ENCODE data around the gene KDM6B. TPM values are rescaled to one million over a fixed set of nuclear protein-coding genes. Genes with fewer than 3 reads are reported as not detected.

Gene KDM6B
- total and polyA plus RNA-seq, 9 of the 15 experiments (the other 6 are each of a cell fraction or from before 2014, with no cell fraction given), result 0.01 to 22.9 (median 2.2) TPM

DNA sequence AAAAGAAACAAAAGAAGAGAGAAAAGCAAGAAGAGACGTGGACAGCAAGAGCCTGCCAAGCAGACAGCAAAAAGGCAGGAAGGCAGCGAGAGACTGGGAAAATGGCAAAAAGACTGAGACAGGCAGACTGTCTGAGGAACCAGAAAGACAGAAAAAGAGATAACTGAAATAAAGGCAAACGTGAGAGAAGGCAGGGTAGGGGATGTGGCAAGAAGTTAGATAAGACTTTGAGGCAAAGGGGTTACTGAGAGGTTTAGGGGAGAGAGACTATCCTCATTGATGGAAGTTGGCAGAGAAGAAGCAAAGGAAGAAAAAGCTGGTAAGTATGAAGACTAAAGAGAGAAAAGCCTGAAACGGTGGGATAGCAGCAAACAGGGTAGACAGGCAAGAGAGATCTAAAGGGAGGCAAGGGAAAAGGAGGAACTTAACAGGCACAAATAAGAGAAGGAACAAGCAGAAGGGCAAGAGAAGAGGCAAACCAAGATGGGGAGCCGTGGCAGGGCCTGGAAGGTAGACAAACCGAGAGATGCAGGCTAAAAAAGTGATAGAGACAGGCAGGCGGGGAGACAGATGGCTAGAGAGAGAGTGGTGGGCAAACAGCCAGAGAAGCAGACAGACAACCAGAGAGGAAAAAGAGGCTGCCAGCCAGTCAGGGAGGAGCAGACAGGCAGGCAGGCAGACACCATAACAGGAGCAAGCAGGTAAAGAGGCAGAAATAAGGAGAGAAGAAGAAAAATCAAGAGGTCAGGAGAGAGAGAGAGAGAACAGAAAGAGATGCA lies 47.4 kb downstream of the KDM6B start:
- peak overlapping the region in 1 of 2 experiments; percentile 66; a peak in 2 of 4 replicates for H3K9ac ChIP-seq (ENCODE audit: insufficient read depth in 1 of 2, low read depth in 2 of 2, low read length in 2 of 2)
- DNase-seq (ENCODE audit: extremely low read depth in 1 of 4, low spot score in 3 of 4) (no peak), FAIRE-seq (peak; percentile 62), ATAC-seq (no peak)
- in situ Hi-C loops (cut with MboI), result no loop called here
- no peak overlapping the region for H3K4me3 ChIP-seq
- no peak overlapping the region for H2AFZ ChIP-seq (ENCODE audit: low read depth, low read length)
- H3K9me1 ChIP-seq (ENCODE audit: control insufficient read depth, insufficient read depth, low read length), result no peaks in the 10 kb centered on the region
- intact Hi-C loops (cut with micrococcal nuclease), result no loop called here
- peaks cover 33% of the 10 kb centered on the region for H3K79me2 ChIP-seq (ENCODE audit: control insufficient read depth, insufficient read depth, low read length)
- WGBS (ENCODE audit: insufficient coverage, low coverage, missing lambda C conversion rate), result 25% methylated on average over 5 of the region's 7 CpGs
- no peaks in the 10 kb centered on the region for H3K27me3 ChIP-seq (ENCODE audit: control insufficient read depth in 2 of 2, insufficient read depth in 2 of 2, low read length in 2 of 2)
- TF ChIP-seq EZH2 (IDR thresholded peaks at IDR 0.05; ENCODE audit: borderline replicate concordance, low read depth, low read length), result no peak
- TF ChIP-seq NFIC (IDR thresholded peaks at IDR 0.05), result 0 out of 2 replicates have a peak, but pooled peaks have one; percentile 43
- TF ChIP-seq, protein P1, sequence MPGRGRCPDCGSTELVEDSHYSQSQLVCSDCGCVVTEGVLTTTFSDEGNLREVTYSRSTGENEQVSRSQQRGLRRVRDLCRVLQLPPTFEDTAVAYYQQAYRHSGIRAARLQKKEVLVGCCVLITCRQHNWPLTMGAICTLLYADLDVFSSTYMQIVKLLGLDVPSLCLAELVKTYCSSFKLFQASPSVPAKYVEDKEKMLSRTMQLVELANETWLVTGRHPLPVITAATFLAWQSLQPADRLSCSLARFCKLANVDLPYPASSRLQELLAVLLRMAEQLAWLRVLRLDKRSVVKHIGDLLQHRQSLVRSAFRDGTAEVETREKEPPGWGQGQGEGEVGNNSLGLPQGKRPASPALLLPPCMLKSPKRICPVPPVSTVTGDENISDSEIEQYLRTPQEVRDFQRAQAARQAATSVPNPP (IDR thresholded peaks at IDR 0.05; ENCODE audit: borderline replicate concordance, insufficient read depth, insufficient read length), result no peak
- TF ChIP-seq ARID1B (IDR thresholded peaks at IDR 0.05), result peak; percentile 19; the same call in 1 of the 2 replicates
- 0 out of 2 replicates have a peak, but pooled peaks have one; percentile 10 for TF ChIP-seq CEBPB (tag; IDR thresholded peaks at IDR 0.05)
- CTCF ChIA-PET (ENCODE audit: low intra/inter-chr PET ratio), result no interaction called here
- H3K27ac ChIP-seq (ENCODE audit: extremely low read depth, low read depth, low read length), result peak overlapping the region; percentile 22; the same call in 1 of the 3 replicates
- peaks cover 18 to 31% of the 10 kb centered on the region in 2 experiments for H3K4me1 ChIP-seq (replicated peaks in 1 of 2; ENCODE audit: control insufficient read depth in 2 of 2, insufficient read depth in 2 of 2, low read length in 2 of 2)
- peak overlapping the region; percentile 58 for H3K4me2 ChIP-seq (ENCODE audit: insufficient read depth, low read length)
- H3K36me3 ChIP-seq (ENCODE audit: control insufficient read depth, insufficient read depth, low read length), result peaks cover 36% of the 10 kb centered on the region; the same call in 2 of the 3 replicates
- H4K20me1 ChIP-seq (replicated peaks; ENCODE audit: control insufficient read depth, insufficient read depth, low read length), result no peaks in the 10 kb centered on the region
- no peaks in the 10 kb centered on the region for H3K9me3 ChIP-seq (replicated peaks; ENCODE audit: control insufficient read depth, insufficient read depth, low read depth, low read length)
- no TSS peak for BruUV-seq (replicated peaks)
- POLR2A ChIA-PET, result interaction anchor here (0.6 kb wide), 1 partner anchor 647 kb away, joined by 4 read pairs; the partner anchor contains the start of gene DVL2

Measured in K562 (cell line).